ENCODE data around the gene TP53BP2.

TP53BP2 gene

GRCh38 chr1:223794136-223794880 lies 51.4 kb downstream of the TP53BP2 start:
- DNase-seq: no peak

GRCh38 chr1:223793716-223794115 lies 52.0 kb downstream of the TP53BP2 start:
- no peak for DNase-seq

DNA sequence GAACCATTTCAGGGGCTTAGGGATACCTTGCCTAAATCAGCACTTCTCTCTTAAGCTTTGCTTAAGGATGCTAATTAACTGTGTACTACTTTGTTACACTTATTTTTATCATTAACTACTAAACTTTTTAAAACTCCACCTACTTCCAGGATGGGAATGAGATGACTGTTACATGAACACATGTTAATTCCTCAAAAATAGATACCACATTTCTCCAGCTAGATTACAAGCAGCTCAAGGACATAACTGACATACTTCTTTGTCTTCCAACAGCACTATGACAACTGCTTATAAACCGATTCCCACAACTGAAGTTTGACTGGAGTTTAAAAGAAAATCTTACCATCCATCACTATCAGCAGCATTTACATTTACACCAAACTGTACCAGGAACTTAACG lies 53.7 kb downstream of the TP53BP2 start:
- peak; percentile 15 for DNase-seq

GRCh38 chr1:223788746-223789415 lies 56.9 kb downstream of the TP53BP2 start:
- no peak for DNase-seq

DNA sequence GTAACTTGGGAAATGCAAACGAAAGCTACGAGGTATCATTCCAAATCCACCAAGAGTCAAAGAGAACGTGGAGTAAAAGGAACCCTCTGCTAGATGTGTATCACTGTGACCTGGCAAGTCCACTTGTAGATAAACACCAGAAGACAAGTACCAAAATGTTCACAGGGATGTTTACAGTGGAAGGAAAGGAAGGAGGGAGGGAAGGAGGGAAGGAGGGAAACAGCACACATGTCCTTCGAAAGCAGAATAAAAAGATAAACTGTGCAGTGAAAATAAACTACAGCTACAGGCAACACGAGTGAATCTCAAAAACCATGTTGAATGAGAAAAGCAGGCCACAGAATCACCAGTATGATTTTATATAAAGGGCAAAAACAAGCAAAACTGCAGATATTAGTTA lies 59.9 kb downstream of the TP53BP2 start:
- no peak for DNase-seq

DNA sequence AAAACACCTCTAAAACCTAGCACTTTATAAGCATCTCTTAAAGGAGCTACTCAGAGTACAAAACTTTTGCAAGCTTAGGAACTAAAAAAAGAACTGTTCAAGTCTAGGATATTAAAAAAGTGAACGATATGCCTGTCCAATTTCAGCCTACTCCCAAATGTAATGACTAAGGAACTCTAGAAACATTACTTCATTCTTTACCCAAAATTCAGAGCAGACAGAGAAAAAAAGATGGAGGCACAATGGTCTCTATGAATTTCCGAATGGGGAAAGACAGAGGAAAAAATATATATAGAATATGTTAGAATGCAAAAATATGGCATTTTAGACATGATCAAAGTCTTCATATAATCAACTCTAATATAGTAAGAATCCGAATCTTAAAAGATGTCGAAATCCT lies 61.2 kb downstream of the TP53BP2 start:
- no peak for DNase-seq

DNA sequence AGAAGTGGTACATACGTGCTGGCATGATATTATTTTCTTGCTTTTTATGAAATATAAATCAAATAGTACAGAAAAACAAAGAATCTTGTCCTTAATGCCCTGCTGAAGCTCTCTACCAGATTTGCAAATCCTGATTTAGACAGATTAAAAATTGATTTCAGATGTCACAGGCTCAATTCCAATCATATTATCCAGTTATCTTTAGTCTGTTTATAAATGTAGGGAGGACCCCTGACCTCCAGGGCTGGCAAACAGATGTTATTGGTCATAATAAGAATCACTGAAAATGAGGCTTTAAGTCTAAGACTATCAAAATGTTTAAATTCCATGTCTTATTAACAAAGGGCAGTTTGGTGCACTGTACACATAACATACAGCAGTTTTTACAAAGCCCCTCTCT lies 62.1 kb downstream of the TP53BP2 start:
- no peak for DNase-seq

DNA sequence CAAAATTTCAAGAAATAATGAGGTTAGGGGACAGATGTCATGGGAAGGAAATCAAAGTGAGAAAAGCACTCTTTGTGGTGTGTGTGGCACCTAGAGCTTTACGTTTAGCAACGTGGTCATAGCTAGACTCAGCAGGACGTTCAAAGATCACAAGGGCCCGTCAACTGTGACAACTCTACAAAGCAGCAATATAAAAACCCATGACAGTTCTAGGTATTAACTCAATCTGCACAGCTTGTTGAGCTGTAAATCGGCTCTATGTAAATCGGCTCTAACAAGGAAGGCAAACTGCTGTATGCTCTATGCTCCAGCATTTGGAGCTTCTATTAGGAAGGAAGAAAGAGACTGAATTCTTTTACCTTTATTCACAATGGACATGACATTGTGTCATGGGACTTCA lies 64.8 kb downstream of the TP53BP2 start:
- no peak for DNase-seq

DNA sequence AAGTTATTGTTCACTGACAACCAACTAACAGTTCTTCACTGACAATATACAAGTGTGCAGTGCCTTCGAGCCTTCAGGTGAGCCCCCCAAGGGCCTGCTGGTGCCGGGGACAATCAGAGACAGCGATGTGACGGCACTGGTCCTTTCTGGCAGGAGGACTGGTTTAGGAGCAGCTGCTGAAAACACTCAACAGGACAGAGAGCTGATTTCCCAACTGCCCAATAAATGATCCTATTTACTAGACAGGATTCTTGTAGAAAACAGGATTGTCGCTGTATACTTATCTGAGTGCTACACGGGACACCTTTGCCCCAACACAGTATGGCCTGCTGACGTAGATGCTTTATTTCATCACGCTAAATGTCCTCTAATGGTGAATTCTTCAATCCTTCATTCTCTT lies 65.4 kb downstream of the TP53BP2 start:
- no peak for DNase-seq

DNA sequence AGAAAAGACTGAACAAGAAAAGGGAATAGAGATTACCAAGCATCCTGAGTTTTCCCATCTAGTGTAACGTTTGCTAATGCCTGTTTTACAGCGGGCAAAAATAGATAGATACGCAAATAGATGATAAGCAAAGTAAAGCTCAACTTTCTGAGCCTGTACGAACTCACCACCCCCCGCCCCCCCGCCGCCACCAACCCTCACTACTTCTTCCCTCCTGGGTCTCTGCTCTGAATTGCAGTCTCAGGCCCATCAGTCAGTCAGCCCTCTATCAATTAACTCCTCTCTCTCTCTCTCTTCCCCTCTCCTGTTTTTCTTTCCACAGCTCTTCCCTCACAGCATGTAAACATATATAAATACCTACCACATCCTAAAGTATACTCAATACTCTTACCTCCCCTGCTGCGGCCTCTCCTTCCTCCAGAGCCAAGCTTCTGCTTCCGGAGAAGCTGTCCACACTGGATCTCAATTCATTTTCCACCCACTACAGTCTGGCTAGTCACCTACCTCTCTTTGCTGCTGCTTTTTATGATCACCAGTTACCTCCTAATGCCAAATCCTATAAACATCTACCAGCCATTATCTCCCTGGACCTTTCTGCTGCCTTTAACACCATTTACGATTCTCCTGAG lies 68.8 kb downstream of the TP53BP2 start:
- DNase-seq: no peak

GRCh38 chr1:223776075-223776814 lies 69.5 kb downstream of the TP53BP2 start:
- DNase-seq: peak; percentile 80

GRCh38 chr1:223775711-223776074 lies 70.1 kb downstream of the TP53BP2 start:
- DNase-seq: no peak

DNA sequence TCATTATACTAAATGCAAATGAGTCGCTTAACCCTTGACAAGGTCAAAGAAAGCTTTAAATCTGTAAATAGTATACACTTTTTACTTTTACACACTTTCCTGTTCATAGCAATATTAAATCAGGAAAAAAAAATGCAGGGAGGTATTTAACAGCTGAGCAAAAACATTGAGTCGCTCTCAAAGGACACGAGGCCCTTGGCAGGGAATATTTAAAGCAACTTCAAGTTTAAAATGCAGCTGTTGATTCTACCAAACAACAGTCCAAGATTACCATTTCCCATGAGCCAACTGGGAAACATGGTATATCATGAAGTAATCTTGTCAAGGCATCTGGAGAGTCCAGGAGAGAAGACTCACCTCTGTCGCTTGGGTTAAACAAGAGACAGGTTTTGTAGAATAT lies 70.7 kb downstream of the TP53BP2 start:
- DNase-seq: peak; percentile 11

GRCh38 chr1:223774134-223774814 lies 71.5 kb downstream of the TP53BP2 start:
- no peak for DNase-seq

DNA sequence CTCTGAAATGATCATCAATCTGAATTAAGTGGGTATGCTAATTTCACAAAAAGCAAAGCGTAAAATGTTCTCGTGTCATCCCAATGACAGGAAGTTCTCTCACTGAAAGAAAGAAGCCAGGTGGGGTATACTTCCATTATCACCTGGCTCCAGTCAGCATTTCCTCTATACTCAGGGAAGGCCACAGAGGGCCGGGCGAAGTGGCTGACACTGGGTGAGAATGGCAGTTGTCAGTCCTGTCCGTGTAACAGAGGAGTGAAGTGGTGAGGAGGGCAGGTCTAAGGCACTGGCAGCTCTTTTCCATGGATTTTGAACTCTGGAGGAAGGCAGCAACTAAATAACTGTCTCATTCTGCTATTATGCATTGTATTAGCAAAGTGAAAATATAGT lies 73.0 kb downstream of the TP53BP2 start:
- DNase-seq: no peak

DNA sequence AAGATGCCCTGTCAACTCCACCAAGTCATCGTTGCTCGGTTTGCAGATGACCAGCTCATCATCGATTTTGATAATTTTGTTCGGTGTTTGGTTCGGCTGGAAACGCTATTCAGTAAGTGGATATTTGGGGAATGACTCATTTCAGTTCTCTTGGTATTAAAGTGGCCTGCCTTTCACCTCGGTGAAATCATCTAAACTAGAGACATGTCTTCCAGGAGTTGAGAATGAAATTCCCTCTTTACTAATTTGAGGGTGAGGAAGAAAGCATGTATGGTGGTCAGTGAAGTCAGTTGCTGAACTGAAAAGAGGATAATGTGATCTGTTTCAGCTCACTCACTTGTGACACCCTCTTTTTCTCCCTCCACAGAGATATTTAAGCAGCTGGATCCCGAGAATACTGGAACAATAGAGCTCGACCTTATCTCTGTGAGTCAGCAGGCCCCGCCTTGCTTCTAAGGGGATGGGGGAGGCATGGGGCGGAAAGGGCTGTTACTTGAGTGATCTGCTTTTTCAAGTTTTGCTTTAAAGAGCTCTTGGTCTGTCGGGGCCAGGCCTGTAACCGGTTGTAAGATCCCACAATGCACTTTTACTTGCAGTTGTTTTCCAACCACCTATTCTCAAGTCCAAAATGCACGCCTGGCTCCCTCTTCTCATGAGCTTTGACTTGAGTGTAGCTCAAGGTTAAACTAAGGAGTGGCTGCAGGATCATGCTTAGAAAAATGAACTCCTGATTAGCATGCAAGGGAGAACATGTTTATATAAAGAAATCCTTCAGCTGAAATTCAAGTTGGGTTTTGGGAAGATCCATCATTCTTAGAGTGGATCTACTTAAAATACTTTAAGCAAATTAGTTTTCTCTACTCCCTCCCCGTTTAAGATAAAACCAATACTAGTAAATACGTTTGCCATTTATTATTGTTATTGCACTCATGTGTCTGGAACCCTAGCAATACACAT lies 73.7 kb downstream of the TP53BP2 start:
- DNase-seq: peak; percentile 81

DNA sequence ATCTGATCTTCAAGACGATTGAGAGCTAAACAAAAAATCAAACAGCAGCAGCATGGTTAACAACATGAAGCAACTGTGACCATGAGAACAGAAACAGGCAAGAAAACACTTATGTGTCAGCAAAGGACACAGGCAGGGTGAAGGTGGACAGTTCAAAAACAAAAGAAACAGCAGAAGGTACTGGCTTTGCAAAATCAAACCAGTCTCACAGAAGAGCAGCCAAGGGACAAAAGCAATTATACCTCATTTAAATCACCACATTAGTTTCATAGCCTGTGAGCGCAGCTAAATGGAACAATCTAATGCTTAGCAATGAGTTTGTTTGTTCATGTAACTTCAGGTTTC lies 74.3 kb downstream of the TP53BP2 start:
- DNase-seq: no peak

- DNase-seq: no peak
Observed at GRCh38 chr1:223770621-223771315, 75.0 kb downstream of the TP53BP2 start.

- no peak for DNase-seq
Observed at GRCh38 chr1:223765719-223766340, 79.9 kb downstream of the TP53BP2 start.

DNA sequence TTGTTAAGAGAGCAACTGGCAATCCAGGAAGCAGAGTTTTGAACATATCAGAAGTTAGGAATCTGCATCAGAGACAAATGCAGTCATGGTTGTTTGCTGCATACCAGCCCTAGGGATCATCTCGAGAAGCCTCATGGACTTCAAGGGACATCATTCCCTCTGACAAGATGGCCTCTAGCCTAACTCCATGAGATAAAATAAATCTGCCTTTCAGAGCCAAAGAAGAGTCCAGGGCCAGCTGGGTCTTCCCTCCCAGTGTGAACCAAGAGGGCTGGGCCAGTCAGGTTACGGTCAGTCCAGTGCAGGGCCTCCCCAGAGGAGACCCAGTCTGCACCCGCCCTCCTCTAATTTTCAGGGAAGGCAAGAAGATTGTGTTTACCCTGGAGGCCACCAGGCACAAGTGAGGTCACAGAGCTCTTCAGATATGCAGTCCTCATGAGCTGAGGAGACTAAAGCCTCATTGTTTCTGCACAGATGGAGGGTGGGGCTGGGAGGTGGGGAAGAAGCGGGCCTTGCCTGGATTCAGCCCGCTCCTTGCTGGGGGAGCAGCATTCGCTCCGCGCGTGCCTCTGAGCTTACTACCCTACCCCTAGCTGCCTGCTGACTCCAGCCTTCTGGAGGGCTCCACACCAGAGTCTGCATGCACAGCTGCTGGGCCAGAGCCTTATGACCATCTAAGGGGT lies 80.6 kb downstream of the TP53BP2 start:
- DNase-seq: peak; percentile 69
